ENCODE data around the gene ITFG1. TPM values are rescaled to one million over a fixed set of nuclear protein-coding genes. Genes with fewer than 3 reads are reported as not detected.

Gene ITFG1
- total RNA-seq, 1 experiment from 2014 or later: 65.5 TPM

DNA sequence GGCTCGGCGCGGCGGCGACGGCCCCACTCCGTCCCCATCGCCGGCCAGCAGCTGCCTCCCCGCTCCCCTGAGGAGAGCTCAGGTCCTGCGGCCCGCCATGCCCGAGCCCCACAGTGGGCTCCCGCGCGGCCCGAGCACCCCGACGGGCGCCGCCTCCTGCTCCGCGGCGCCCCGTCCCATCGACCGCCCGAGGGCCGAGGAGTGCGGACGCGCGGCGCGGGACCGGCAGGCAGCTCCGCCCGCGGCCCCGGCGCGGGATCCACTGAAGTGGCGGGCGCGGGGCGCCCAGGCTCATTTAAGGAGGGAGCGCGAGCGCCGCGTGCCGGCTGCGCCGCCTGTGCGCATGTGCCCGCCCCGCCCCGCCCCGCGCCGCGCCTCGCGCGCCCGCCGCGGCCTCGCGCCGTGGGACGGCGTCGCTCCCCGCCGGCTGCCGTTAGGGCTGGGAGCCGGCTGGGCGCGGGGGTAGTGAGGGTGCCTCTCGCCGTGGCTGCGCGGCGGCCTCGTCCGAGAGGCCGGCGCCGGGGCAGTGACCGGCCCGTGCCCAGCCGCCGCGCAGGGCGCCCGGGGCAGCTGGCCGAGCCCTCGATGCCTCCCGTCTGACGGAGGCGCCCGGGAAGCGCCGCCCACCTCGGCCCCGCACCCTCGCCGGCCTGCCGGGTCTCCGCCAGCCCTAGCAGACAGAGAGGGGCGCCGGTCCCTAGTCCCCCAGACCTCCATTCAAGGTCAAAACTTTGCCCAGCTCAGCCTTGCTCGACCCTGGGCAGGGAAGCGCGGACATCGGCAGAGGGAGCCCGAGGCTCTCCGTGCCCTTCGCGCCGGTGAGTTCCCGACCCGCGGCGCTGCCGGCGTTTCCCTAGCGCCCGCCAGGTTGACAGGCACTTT, 316.9 kb downstream of the ITFG1 start, which contains the start of gene NETO2:
TSS of gene NETO2 (minus strand) at position 269 of the 882 bp plus-strand sequence. CDS start 333 bp downstream, outside the sequence.
- intact Hi-C loops (cut with micrococcal nuclease; ENCODE audit: unreplicated experiment): loop anchor here (1.0 to 10.0 kb wide), 7 partner anchors 107 to 1012 kb away; partner anchors contain the start of genes ITFG1 and PHKB
- BruUV-seq (replicated peaks): no TSS peak
- peak; percentile 60 for TF ChIP-seq CTCF (IDR thresholded peaks at IDR 0.05; ENCODE audit: unreplicated experiment)
- Mint-ChIP-seq H3K4me3 (ENCODE audit: low read depth, unreplicated experiment) (peak within 1 kb of the TSS; percentile 94), H3K9me3 (ENCODE audit: low read depth, unreplicated experiment) (no peaks in the 10 kb centered on the region), H3K27ac (ENCODE audit: unreplicated experiment) (peak within 1 kb of the TSS; percentile 79), H3K27me3 (ENCODE audit: unreplicated experiment) (no peaks in the 10 kb centered on the region), H3K4me1 (ENCODE audit: low read depth, unreplicated experiment) (peaks cover 24% of the 10 kb centered on the region), H3K36me3 (ENCODE audit: insufficient read depth, unreplicated experiment) (peaks cover 34% of the 10 kb centered on the region)
- CTCF ChIA-PET: interaction anchor here (0.6 to 2.2 kb wide), 10 partner anchors 19 to 1021 kb away, joined by 3 to 17 read pairs (median 4); no protein-coding TSS in a partner anchor
- peak; percentile 76 for DNase-seq

DNA sequence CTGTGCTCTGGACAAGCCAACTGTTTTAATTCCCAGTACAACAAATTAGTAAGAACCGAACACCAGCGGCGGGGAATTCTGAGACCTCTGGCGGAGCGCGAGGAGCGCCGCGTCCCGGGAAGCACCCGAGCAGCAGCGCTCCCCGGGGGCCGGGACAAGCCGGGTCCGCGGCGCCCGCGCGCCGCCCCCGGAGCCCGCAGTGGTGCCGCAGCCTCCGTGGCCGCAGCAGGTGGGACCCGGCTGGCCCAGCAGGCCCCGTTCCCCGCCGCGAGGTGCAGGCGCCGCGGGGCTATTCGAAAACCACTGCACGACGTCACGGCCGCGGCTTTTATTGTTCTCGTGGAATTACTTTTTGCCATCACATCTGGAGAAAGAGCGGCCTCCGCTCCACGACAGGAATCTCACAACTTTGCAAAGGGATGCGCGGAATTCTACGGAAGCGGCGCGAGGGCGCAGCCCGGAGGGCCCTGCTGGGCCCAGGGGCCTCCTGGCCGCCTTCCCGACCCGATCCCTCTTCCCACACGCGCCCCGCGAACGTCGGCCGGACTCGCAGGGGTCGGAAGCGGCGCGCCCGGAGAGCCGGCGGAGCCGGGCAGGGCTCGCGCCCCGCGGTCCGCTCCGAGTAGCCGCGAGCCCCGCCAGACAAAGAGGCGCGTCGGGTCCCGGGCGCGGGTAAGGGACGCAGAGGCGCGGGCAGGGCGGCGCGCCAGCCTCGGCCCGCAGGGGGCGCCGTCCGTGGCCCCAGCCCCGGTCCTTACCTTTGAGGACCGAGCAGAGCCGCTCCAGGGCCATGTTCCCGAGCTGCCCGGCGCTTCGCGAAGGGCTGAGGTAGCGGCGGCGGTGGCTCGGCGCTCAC, 317.8 kb downstream of the ITFG1 start:
- peaks cover 36% of the 10 kb centered on the region for H3K36me3 Mint-ChIP-seq (ENCODE audit: insufficient read depth, unreplicated experiment)
- H3K27ac Mint-ChIP-seq (ENCODE audit: unreplicated experiment): no peak overlapping the region
- CTCF ChIA-PET: interaction anchor here (0.5 to 2.2 kb wide), 8 partner anchors 8 to 1100 kb away, joined by 3 to 17 read pairs (median 5); no protein-coding TSS in a partner anchor
- H3K4me3 Mint-ChIP-seq (ENCODE audit: low read depth, unreplicated experiment): peak overlapping the region; percentile 94
- peaks cover 33% of the 10 kb centered on the region for H3K4me1 Mint-ChIP-seq (ENCODE audit: low read depth, unreplicated experiment)
- peak; percentile 90 for DNase-seq
- intact Hi-C loops (cut with micrococcal nuclease; ENCODE audit: unreplicated experiment): loop anchor here (1.0 to 10.0 kb wide), 7 partner anchors 106 to 1013 kb away; partner anchors contain the start of genes ITFG1 and PHKB
- BruUV-seq (replicated peaks): no TSS peak
- no peaks in the 10 kb centered on the region for H3K27me3 Mint-ChIP-seq (ENCODE audit: unreplicated experiment)
- H3K9me3 Mint-ChIP-seq (ENCODE audit: low read depth, unreplicated experiment): no peaks in the 10 kb centered on the region
- TF ChIP-seq CTCF (IDR thresholded peaks at IDR 0.05; ENCODE audit: unreplicated experiment): peak; percentile 94

DNA sequence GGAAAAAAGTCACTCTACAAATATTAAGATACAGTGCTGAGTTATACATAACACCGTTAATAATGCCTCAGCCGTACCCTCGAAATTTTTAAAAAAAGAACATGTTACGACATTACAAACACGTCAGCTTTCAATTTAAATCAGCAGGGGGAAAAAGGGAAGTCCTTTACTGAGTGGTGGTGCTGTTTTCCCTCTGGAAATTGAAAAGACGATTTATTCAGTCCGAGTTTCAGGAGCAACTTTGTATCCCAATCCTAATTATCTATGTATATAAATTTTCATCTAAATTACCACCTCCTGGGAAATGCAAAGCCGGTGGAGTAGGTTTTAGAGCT, 318.4 kb downstream of the ITFG1 start:
- intact Hi-C loops (cut with micrococcal nuclease; ENCODE audit: unreplicated experiment): loop anchor here (2.0 to 10.0 kb wide), 6 partner anchors 105 to 970 kb away; partner anchors contain the start of genes ITFG1 and PHKB
- Mint-ChIP-seq H3K4me3 (ENCODE audit: low read depth, unreplicated experiment) (peak overlapping the region; percentile 94), H3K27ac (ENCODE audit: unreplicated experiment) (peak overlapping the region; percentile 81), H3K36me3 (ENCODE audit: insufficient read depth, unreplicated experiment) (peaks cover 36% of the 10 kb centered on the region), H3K4me1 (ENCODE audit: low read depth, unreplicated experiment) (peaks cover 39% of the 10 kb centered on the region), H3K9me3 (ENCODE audit: low read depth, unreplicated experiment) (no peaks in the 10 kb centered on the region), H3K27me3 (ENCODE audit: unreplicated experiment) (no peaks in the 10 kb centered on the region)
- no peak for DNase-seq
- no TSS peak for BruUV-seq (replicated peaks)
- TF ChIP-seq CTCF (IDR thresholded peaks at IDR 0.05; ENCODE audit: unreplicated experiment): no peak
- CTCF ChIA-PET: interaction anchor here (0.5 to 2.2 kb wide), 6 partner anchors 8 to 1100 kb away, joined by 3 to 13 read pairs (median 5); no protein-coding TSS in a partner anchor
